GM21515 (cell line): Measurements from ENCODE around the gene DYNC1I1.

Experiments used
- ATAC-seq: cut with Tn5 transposase; IDR thresholded peaks from one replicate; pipeline ENCODE4 v1.9.1; 2021; ENCODE audit not compliant: unreplicated experiment

DYNC1I1 gene

GRCh38 chr7:95847061-95847460 lies 74.7 kb downstream of the DYNC1I1 start:
- ATAC-seq = no peak

- ATAC-seq = no peak
Measured at GRCh38 chr7:95859429-95859828, 87.1 kb downstream of the DYNC1I1 start.

- no peak for ATAC-seq
Measured at GRCh38 chr7:95861041-95861440, 88.7 kb downstream of the DYNC1I1 start.

- ATAC-seq = no peak
Measured at GRCh38 chr7:95863623-95864022, 91.3 kb downstream of the DYNC1I1 start.

GRCh38 chr7:95865716-95866371 lies 93.5 kb downstream of the DYNC1I1 start:
- ATAC-seq = no peak

GRCh38 chr7:95867309-95867708 lies 95.0 kb downstream of the DYNC1I1 start:
- peak; percentile 95 for ATAC-seq

- no peak for ATAC-seq
Measured at GRCh38 chr7:95871075-95871848, 98.9 kb downstream of the DYNC1I1 start.

GRCh38 chr7:95871896-95872295 lies 99.5 kb downstream of the DYNC1I1 start:
- ATAC-seq = no peak

GRCh38 chr7:95874129-95874528 lies 101.8 kb downstream of the DYNC1I1 start:
- no peak for ATAC-seq

- no peak for ATAC-seq
Measured at GRCh38 chr7:95874541-95875265, 102.3 kb downstream of the DYNC1I1 start.

GRCh38 chr7:95875519-95875918 lies 103.2 kb downstream of the DYNC1I1 start:
- no peak for ATAC-seq

GRCh38 chr7:95878677-95879076 lies 106.3 kb downstream of the DYNC1I1 start:
- ATAC-seq = no peak

- ATAC-seq = no peak
Measured at GRCh38 chr7:95881597-95881996, 109.2 kb downstream of the DYNC1I1 start.

- ATAC-seq = no peak
Measured at GRCh38 chr7:95883217-95883616, 110.9 kb downstream of the DYNC1I1 start.

GRCh38 chr7:95886501-95887090 lies 114.2 kb downstream of the DYNC1I1 start:
- ATAC-seq = no peak

GRCh38 chr7:95893484-95893883 lies 121.1 kb downstream of the DYNC1I1 start:
- no peak for ATAC-seq

- no peak for ATAC-seq
Measured at GRCh38 chr7:95897557-95898251, 125.3 kb downstream of the DYNC1I1 start.

- ATAC-seq = no peak
Measured at GRCh38 chr7:95899919-95900513, 127.7 kb downstream of the DYNC1I1 start.

- no peak for ATAC-seq
Measured at GRCh38 chr7:95901006-95901405, 128.7 kb downstream of the DYNC1I1 start.

- no peak for ATAC-seq
Measured at GRCh38 chr7:95904099-95904498, 131.7 kb downstream of the DYNC1I1 start.

GRCh38 chr7:95905167-95905566 lies 132.8 kb downstream of the DYNC1I1 start:
- no peak for ATAC-seq
